ENCODE results near the gene LRPAP1. TPM values are rescaled to one million over a fixed set of nuclear protein-coding genes. Genes with fewer than 3 reads are reported as not detected.

LRPAP1 gene
- total RNA-seq, 1 donor from 2014 or later: 72.6 TPM

GRCh38 chr4:3489451-3489962, 42.7 kb downstream of the LRPAP1 start:
- ATAC-seq (no peak), DNase-seq (ENCODE audit: low spot score) (no peak)

DNA sequence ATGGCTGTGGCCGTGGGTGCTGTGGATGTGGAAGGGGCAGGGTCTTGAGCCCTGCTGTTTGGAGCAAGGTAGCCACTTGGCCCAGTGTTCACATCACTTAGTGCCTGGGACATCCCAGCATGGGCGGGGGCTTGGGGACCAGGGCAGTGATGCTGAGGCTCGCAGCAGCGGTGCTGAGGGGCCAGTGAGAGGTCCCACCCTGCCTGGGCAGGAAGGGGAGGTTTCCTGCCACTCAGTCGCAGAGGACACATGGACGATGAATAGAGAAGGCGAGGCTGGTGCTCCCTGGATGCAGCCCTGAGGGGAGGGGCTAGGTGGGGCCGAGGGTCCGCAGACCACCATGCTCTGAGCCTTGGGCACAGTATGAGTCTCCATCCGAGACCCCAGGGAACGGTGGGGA, 43.4 kb downstream of the LRPAP1 start:
- ATAC-seq: no peak

DNA sequence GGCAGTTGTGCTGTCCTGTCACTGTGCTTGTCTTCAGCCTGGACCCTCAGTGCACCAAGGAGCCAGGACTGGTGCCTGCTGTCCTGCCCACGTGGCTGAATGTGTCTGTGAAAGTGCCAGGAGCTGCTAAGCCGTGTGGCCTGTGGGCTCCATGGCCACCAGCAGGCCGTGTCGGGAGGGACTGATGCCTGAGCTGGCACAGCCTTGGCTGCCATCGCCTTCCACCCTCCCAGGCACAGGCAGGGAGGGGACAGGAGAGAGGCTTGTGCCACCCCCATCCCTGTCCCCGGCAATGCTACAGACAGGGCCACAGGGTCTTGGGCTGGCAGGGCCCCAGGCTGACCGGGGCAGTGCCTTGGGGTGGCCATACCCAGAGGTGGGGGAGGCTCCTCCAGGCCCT, 44.4 kb downstream of the LRPAP1 start:
- ATAC-seq: no peak

More for the DNA sequence above, 43.4 kb downstream of the LRPAP1 start:
- DNase-seq (ENCODE audit: low spot score): no peak

GRCh38 chr4:3486541-3487540, 45.4 kb downstream of the LRPAP1 start:
- ATAC-seq (no peak), DNase-seq (ENCODE audit: low spot score) (no peak)

More for the DNA sequence above, 44.4 kb downstream of the LRPAP1 start:
- DNase-seq (ENCODE audit: low spot score): no peak

DNA sequence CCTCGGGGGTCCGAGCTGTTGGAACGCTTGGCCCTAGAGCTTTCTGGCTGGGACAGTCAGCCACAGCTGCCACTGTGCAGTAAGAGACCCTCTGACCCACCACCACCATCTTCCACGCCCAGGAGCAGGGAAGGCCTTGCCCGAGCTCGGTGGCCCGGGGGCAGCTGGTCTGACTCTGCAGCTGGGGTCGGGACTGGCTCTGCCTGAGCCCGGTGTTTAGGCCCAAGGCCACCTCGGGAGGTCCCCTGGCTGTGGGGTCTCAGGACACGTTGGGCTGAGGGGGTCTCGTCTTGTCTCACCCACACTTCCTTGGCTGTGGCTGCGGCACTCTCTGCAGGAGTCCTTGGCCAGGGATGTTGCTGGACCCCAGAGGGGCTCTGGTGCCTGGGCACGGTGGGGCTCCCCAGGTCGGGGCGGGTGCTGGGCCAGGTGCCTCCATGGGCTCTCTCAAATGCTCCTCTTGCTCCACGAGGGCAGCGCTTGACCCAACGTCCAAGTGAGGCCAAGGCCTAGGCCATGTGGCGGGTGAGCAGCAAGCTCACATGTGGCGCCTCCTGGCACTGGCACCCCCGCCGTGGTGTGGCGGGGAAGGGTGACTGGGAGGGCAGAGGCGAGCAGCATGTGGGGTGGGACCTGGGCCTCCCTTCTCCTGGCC, 46.2 kb downstream of the LRPAP1 start:
- DNase-seq (ENCODE audit: low spot score): no peak
- no peak for ATAC-seq

DNA sequence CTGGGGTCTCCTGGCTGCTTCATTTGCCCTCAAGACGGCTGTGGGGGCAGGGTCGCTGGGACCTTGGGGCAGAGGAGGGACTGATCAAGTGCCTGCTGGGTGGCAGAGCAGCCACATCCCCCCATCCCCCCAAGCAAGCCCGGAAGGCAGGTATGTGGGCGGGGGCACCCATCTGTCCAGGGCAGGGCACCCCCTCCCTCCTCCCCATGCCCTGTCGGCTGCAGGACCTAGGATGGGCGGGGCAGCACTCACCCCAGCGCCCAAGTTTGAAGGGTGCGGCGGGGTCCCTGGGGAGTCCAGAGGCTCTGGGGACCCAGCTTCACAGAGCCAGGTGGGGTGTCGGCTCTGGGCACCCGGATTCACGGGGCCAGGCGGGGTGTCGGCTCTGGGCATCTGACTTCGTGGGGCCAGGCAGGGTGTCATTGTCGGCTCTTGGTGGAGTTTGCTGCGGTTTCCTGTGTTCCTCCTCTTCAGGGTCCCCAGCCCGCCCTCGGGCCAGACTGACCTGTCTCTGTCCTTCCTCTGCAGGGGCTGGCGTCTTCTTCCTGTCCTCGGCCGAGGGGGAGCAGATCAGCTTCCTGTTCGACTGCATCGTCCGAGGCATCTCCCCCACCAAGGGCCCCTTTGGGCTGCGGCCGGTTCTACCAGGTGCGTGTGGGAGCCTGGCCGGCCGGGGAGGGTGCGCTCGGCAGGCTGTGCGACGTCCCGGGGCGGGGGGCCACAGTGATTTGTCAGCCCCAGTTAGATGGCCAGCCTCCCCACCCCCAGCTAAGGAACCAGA, 47.0 kb downstream of the LRPAP1 start:
- ATAC-seq: no peak
- DNase-seq (ENCODE audit: low spot score): no peak

GRCh38 chr4:3484057-3484973, 47.9 kb downstream of the LRPAP1 start:
- ATAC-seq (peak; percentile 15), DNase-seq (ENCODE audit: low spot score) (no peak)

GRCh38 chr4:3483471-3483921, 48.7 kb downstream of the LRPAP1 start:
- ATAC-seq: no peak

GRCh38 chr4:3482707-3483106, 49.5 kb downstream of the LRPAP1 start:
- ATAC-seq (no peak), DNase-seq (ENCODE audit: low spot score) (no peak)

More at GRCh38 chr4:3483471-3483921, 48.7 kb downstream of the LRPAP1 start:
- DNase-seq (ENCODE audit: low spot score): no peak

- DNase-seq (ENCODE audit: low spot score) (no peak), ATAC-seq (no peak)
These were observed 50.3 kb downstream of the LRPAP1 start for GRCh38 chr4:3481783-3482393.

GRCh38 chr4:3481113-3481531, 51.1 kb downstream of the LRPAP1 start:
- DNase-seq (ENCODE audit: low spot score) (no peak), ATAC-seq (no peak)

DNA sequence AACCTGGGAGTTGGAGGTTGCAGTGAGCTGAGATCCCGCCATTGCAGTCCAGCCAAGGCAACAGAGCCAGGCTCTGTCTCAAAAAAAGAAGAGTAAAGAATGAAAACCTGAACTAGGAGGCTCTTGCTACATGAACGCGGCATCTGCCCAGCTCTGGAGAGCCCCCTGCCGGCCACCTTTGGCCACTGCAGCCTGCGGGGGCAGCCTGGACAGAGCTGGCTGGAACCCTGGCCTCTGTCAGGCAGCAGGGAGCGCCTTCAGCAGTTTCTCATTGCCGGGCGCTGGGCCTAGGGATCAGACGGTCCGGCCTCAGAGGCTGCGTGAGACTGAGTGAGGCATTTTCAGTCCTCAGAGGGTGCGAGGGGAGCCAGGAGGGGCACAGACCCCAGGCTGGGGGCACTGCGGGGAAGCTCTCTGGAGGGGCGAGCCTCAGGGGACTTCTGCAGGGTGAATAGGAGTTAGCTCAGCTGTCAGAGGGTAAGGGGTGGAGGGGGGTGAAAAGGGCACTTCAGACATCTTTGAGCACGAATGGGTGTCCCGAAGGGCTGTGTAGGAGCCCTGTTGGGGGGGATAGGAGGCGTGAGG, 51.6 kb downstream of the LRPAP1 start:
- DNase-seq (ENCODE audit: low spot score) (peak; percentile 82), ATAC-seq (peak; percentile 87)

GRCh38 chr4:3479358-3480101, 52.7 kb downstream of the LRPAP1 start:
- ATAC-seq: peak; percentile 70
- peak; percentile 63 for DNase-seq (ENCODE audit: low spot score)

- no peak for ATAC-seq
- DNase-seq (ENCODE audit: low spot score): no peak
These were observed 53.5 kb downstream of the LRPAP1 start for GRCh38 chr4:3478446-3479357.

DNA sequence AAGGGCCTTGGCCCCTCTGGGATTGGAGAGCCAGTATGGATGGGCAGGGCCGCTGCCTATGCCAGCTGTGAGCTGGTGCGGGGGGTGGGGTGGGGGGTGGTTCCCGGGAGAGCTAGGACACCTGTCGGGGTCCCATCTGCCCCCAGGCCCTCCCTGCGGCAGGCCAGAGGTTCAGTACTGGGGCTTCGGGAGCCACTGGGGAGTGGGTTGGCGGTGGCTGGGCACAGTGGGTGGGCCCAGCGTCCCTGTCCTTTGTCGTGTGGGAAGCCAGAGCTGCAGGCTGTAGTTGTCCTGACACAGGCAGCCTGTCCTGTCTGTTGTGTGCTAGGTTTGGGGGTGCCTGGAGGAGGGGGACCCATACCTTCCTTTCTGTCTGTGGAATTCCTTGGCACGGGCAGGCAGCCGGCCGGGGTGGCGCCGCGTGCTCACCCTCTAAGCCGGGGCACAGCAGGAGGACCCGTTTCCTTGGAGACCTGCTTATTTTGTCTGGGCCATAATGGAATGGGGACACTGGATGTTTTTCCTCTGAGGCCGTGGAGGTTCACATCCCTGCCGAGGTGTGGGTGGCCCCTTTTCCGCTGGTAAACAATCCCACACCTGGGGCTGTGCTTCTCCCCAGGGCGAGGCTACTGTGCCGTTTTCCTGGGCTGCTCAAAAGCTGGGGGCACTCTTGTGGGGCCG, 54.3 kb downstream of the LRPAP1 start:
- ATAC-seq: no peak
- no peak for DNase-seq (ENCODE audit: low spot score)

DNA sequence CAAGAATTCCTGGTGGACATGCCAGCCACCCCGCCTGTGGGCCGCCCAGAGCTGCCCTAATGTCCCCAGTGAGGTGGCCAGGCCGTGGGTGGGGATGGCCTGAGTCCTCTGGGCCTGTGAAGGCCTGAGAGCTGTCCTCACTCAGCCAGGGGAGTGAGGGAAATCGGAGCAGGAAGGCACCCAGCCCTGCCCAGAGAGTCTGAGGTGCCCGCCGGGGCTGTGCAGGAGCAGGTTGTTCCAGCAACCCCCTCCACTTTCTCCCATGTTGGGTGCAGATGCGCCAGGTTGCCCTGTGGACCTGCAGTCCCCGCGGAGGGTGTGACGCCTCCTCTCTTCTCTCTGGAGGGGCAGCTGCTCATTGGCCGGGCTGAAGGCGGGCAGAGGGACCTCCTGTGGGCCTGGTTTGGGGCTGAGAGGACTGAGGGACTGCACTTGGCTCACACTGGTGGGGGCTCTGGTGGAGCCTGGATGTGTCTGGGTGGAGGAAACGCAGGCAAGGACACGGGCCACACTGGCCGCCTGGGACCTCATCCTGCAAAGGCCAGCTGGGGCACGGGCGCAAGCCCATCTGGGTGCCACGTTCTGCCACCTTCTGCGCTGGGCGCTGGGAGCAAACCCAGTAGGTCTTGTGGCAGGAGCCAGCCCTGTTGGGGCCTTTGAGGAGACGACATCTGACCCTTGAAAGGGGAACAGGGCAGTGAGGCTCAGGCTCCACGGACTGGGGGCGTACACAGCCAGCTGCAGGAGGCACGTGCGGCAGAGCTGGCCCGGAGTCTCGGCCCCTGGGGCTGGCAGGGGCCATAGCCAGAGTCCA, 55.1 kb downstream of the LRPAP1 start:
- no peak for DNase-seq (ENCODE audit: low spot score)

More for the DNA sequence above, 55.1 kb downstream of the LRPAP1 start:
- no peak for ATAC-seq

All from left lobe of liver (tissue), 2 donors.